Activated B cell treated with CpG ODN at 0.5 μM for 24 hours (primary cell): ENCODE data around the gene PCNA. TPM values are rescaled to one million over a fixed set of nuclear protein-coding genes. Genes with fewer than 3 reads are reported as not detected.

Source experiments
- ATAC-seq: fragments of 200-7000 bp; cut with Tn5 transposase; one replicate; pipeline ENCODE4 v1.10.0; 2021; ENCODE audit warnings: low read depth, mild to moderate bottlenecking, moderate library complexity
- CTCF ChIA-PET: fragments of 350-600 bp; sonication (Branson Sonifier 250); formaldehyde crosslinking; loops from one replicate; lab custom pipeline; 2021; ENCODE audit warnings: antibody characterized with exemption; lab: Charles Lee
- POLR2A ChIA-PET: fragments of 350-600 bp; sonication (Branson Sonifier 250); formaldehyde crosslinking; loops from one replicate; lab custom pipeline; 2021; ENCODE audit warnings: antibody characterized with exemption; lab: Charles Lee
- DNase-seq: peaks from one replicate; pipeline ENCODE4 v3.0.0; 2022
- H3K27ac Mint-ChIP-seq: one replicate; pipeline ENCODE4 v1.8.0; 2020; ENCODE audit warnings: mixed read lengths
- H3K27me3 Mint-ChIP-seq: one replicate; pipeline ENCODE4 v1.8.0; 2021; ENCODE audit warnings: mixed read lengths
- H3K36me3 Mint-ChIP-seq: one replicate; pipeline ENCODE4 v1.8.0; 2021; ENCODE audit warnings: low read depth, mixed read lengths
- H3K4me1 Mint-ChIP-seq: one replicate; pipeline ENCODE4 v1.8.0; 2021; ENCODE audit warnings: mixed read lengths
- H3K4me3 Mint-ChIP-seq: one replicate; pipeline ENCODE4 v1.8.0; 2020; ENCODE audit warnings: mild to moderate bottlenecking, mixed read lengths
- H3K9me3 Mint-ChIP-seq: one replicate; pipeline ENCODE4 v1.8.0; 2020; ENCODE audit warnings: mixed read lengths
- intact Hi-C: fragments of 100-400 bp; cut with micrococcal nuclease; formaldehyde crosslinking; loops from one replicate; pipeline ENCODE4 v1.15.1; 2024
- total RNA-seq: library from RNA; stranded (reverse); gene quantifications from 2 replicates; pipeline ENCODE4 v1.2.3, GENCODE V29; 2022
- TF ChIP-seq, protein P1 (sequence below): fragments of 200-600 bp; IDR thresholded peaks from one replicate; pipeline ENCODE4 v1.8.0; 2022; ENCODE audit warnings: antibody characterized with exemption, mild to moderate bottlenecking

Gene PCNA
- total RNA-seq, 1 donor from 2014 or later: 62.0 TPM

DNA sequence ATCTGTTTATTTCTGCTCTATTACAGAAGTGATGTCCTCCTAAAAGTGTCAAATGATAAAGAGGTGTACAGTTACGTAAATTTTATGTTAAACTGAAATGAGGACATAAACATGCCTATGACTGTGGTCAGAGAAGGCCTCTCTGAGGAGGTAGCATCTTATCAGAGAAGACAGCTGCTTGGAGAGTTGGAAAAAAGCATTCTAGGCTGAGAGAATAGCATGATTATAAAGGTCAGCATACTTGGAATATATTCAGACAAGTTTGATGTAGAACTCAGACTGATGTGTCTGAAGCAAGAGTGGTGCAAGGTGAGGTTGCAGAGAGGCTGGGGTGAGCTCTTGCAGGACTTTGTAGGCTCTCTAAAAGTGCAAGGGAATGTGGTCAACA lies 3.1 kb upstream of the PCNA start:
- Mint-ChIP-seq H3K4me3 (no peak overlapping the region), H3K27me3 (no peaks in the 10 kb centered on the region), H3K4me1 (peaks cover 36% of the 10 kb centered on the region), H3K27ac (no peak overlapping the region), H3K9me3 (no peaks in the 10 kb centered on the region), H3K36me3 (peaks cover 9% of the 10 kb centered on the region)
- POLR2A ChIA-PET: no interaction called here
- TF ChIP-seq, protein P1, sequence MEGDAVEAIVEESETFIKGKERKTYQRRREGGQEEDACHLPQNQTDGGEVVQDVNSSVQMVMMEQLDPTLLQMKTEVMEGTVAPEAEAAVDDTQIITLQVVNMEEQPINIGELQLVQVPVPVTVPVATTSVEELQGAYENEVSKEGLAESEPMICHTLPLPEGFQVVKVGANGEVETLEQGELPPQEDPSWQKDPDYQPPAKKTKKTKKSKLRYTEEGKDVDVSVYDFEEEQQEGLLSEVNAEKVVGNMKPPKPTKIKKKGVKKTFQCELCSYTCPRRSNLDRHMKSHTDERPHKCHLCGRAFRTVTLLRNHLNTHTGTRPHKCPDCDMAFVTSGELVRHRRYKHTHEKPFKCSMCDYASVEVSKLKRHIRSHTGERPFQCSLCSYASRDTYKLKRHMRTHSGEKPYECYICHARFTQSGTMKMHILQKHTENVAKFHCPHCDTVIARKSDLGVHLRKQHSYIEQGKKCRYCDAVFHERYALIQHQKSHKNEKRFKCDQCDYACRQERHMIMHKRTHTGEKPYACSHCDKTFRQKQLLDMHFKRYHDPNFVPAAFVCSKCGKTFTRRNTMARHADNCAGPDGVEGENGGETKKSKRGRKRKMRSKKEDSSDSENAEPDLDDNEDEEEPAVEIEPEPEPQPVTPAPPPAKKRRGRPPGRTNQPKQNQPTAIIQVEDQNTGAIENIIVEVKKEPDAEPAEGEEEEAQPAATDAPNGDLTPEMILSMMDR: no peak
- DNase-seq (no peak), ATAC-seq (no peak)
- CTCF ChIA-PET: no interaction called here
- intact Hi-C loops: no loop called here

DNA sequence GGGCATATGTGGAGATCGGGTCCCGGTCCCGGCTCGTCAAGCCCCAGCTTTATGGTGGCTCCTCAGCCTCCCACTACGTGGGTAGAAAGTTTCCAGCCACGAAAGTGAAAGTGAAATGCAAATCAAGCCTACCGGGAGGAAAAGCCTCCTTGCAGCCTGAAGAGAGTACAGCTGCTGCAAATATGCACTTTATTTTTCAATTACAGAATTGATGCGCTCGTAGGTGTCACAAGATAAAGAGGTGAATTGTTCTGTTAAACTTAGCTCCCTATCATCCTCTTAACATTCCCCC lies 373 bp upstream of the PCNA start:
- intact Hi-C loops: no loop called here
- TF ChIP-seq, protein P1: no peak
- no peaks in the 10 kb centered on the region for H3K9me3 Mint-ChIP-seq
- H3K27me3 Mint-ChIP-seq: no peaks in the 10 kb centered on the region
- peaks cover 31% of the 10 kb centered on the region for H3K36me3 Mint-ChIP-seq
- H3K27ac Mint-ChIP-seq: peak overlapping the region; percentile 94
- DNase-seq: no peak
- H3K4me3 Mint-ChIP-seq: peak overlapping the region; percentile 94
- peaks cover 27% of the 10 kb centered on the region for H3K4me1 Mint-ChIP-seq
- no peak for ATAC-seq
- POLR2A ChIA-PET: interaction anchor here (0.5 to 1.6 kb wide), 7 partner anchors 9 to 313 kb away, joined by 3 to 8 read pairs (median 5); no protein-coding TSS in a partner anchor
- CTCF ChIA-PET: interaction anchor here (1.0 kb wide), 1 partner anchor 72 kb away, joined by 5 read pairs; no protein-coding TSS in a partner anchor

DNA sequence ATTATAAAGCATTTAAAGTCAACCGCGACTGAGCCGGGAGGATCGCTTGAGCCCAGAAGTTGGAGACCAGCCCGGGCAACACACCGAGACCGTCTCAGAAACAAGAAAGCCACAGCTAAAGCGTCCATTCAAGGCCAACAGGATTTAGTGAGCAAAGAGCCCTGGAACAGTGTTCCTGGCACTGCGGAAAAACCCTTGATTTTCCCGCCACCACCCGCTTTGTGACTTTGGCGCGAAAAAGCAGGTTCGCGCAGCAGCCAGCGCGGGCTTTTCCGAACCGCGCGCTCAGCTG lies 669 bp downstream of the PCNA start:
- no peaks in the 10 kb centered on the region for H3K27me3 Mint-ChIP-seq
- peak overlapping the region; percentile 94 for H3K27ac Mint-ChIP-seq
- H3K4me1 Mint-ChIP-seq: peaks cover 27% of the 10 kb centered on the region
- peak overlapping the region; percentile 94 for H3K4me3 Mint-ChIP-seq
- intact Hi-C loops: loop anchor here (1.0 kb wide), 1 partner anchor 8 kb away; the partner anchor contains the start of gene CDS2
- ChIA-PET CTCF (interaction anchor here (1.0 kb wide), 1 partner anchor 73 kb away, joined by 6 read pairs; no protein-coding TSS in a partner anchor), POLR2A (interaction anchor here (1.0 to 1.6 kb wide), 6 partner anchors 10 to 308 kb away, joined by 3 to 8 read pairs (median 5); no protein-coding TSS in a partner anchor)
- ATAC-seq: no peak
- peaks cover 41% of the 10 kb centered on the region for H3K36me3 Mint-ChIP-seq
- TF ChIP-seq, protein P1: no peak
- DNase-seq: no peak
- H3K9me3 Mint-ChIP-seq: no peaks in the 10 kb centered on the region

DNA sequence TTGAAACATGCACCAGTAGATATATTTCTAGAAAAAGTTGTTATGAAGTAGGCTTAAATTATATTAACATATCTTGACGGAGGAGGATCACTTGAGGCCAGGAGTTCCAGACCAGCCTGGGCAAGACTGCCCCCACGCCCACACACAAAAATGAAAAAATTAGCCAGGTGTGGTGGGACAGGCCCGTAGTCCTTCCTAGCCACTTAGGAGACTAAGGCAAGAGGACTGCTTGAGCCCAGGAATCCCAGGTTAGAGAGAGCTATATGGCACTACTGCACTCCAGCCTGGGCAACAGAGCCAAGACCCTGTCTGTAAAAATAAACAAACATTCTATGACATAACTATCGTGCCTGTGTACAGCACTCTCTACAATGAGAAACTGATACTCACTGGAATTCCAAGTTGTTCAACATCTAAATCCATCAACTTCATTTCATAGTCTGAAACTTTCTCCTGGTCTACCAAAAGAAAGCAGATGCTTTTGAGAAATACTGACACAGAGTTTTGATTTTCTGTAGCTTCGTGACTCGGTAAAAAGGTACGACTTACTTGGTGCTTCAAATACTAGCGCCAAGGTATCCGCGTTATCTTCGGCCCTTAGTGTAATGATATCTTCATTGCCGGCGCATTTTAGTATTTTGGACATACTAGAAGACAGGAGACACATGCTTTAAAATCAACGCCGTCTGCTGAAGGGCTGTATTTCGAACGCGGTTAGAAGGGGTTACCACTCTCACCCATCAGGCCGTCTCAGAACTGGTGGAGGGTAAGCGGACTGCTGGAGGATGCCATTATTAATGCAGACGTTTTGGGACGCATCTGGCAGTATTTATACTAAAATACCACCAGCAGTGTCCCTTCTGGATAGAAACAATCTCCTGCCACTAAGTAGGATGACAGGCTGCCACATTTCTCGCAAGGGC lies 1.3 kb downstream of the PCNA start:
- peaks cover 41% of the 10 kb centered on the region for H3K36me3 Mint-ChIP-seq
- POLR2A ChIA-PET: interaction anchor here (0.7 to 1.5 kb wide), 6 partner anchors 8 to 307 kb away, joined by 3 to 5 read pairs (median 4); partner anchors contain the start of gene CDS2
- DNase-seq (no peak), ATAC-seq (no peak)
- H3K4me3 Mint-ChIP-seq: peak overlapping the region; percentile 94
- peaks cover 29% of the 10 kb centered on the region for H3K4me1 Mint-ChIP-seq
- H3K27ac Mint-ChIP-seq: peak overlapping the region; percentile 94
- CTCF ChIA-PET: interaction anchor here (1.0 kb wide), 1 partner anchor 74 kb away, joined by 6 read pairs; no protein-coding TSS in a partner anchor
- TF ChIP-seq, protein P1: no peak
- H3K9me3 Mint-ChIP-seq: no peaks in the 10 kb centered on the region
- intact Hi-C loops: loop anchor here (1.0 kb wide), 1 partner anchor 9 kb away; the partner anchor contains the start of gene CDS2
- no peaks in the 10 kb centered on the region for H3K27me3 Mint-ChIP-seq

DNA sequence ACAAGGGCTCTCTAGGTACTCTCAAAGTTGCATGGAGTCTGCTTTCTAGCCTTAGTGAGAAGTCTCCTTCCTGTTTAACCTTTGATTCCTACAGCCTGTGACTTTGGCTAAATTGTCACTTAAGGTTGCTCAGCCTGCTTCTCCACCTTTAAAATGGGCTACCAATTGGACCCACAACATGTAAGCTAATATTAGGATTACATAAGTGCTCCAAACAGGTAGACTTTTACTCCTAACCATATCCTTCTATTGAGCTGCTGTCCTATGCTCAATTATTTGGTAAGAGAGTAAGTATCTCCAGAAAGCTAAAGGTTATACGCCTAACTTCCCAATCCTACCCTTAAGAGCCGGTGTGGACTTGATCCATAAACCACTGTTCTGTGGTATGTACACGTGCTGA lies 2.9 kb downstream of the PCNA start:
- no peaks in the 10 kb centered on the region for H3K27me3 Mint-ChIP-seq
- intact Hi-C loops: no loop called here
- TF ChIP-seq, protein P1: no peak
- peaks cover 47% of the 10 kb centered on the region for H3K36me3 Mint-ChIP-seq
- no peak overlapping the region for H3K4me3 Mint-ChIP-seq
- H3K4me1 Mint-ChIP-seq: peaks cover 39% of the 10 kb centered on the region
- H3K9me3 Mint-ChIP-seq: no peaks in the 10 kb centered on the region
- ChIA-PET CTCF (interaction anchor here (0.7 to 1.2 kb wide), 2 partner anchors 12 to 75 kb away, joined by 3 read pairs; no protein-coding TSS in a partner anchor), POLR2A (interaction anchor here (1.4 kb wide), 1 partner anchor 10 kb away, joined by 6 read pairs; the partner anchor contains the start of gene CDS2)
- DNase-seq: no peak
- ATAC-seq: no peak
- no peak overlapping the region for H3K27ac Mint-ChIP-seq
